Caco-2 (cell line): ENCODE measurements around the gene GPR65. TPM values are rescaled to one million over a fixed set of nuclear protein-coding genes. Genes with fewer than 3 reads are reported as not detected.

Experiments used
- BruUV-seq: library from RNA; stranded (reverse); fragments of 400-500 nt; replicated peaks from 2 replicates; lab custom pipeline; 2021; lab: Mats Ljungman, UMichigan
- CTCF ChIA-PET: fragments of 300-600 bp; sonication (Branson Sonifier 250); formaldehyde crosslinking; loops from one replicate; lab custom pipeline; 2022; ENCODE audit warnings: antibody characterized with exemption; lab: Charles Lee
- POLR2A ChIA-PET: fragments of 300-600 bp; sonication (Branson Sonifier 250); formaldehyde crosslinking; loops from one replicate; lab custom pipeline; 2022; ENCODE audit warnings: antibody characterized with exemption; lab: Charles Lee
- DNase-seq, 2 experiments: peaks; one replicate each; pipeline versions ENCODE4 v3.0.0 to v3.0.0-alpha.2; 2020 to 2022
- H3K27me3 ChIP-seq: replicated peaks from 2 replicates; pipeline ENCODE4 v1.6.0; 2011; ENCODE audit warnings: low read length; ENCODE audit not compliant: control insufficient read depth, insufficient read depth
- H3K36me3 ChIP-seq: 2 replicates; pipeline ENCODE4 v1.5.1; 2011; ENCODE audit warnings: low read length; ENCODE audit not compliant: control insufficient read depth, insufficient read depth
- H3K4me1 ChIP-seq: fragments of 250-450 bp; sonication (Bioruptor Pico); 2 replicates; pipeline ENCODE4 v1.5.1; 2020; ENCODE audit warnings: mild to moderate bottlenecking
- H3K4me3 ChIP-seq: 2 replicates; pipeline ENCODE4 v1.5.1; 2011; ENCODE audit warnings: low read depth, mild to moderate bottlenecking, control low read depth, low read length
- H3K9me3 ChIP-seq: fragments of 250-450 bp; sonication (Bioruptor Pico); 2 replicates; pipeline ENCODE4 v1.5.1; 2020; ENCODE audit warnings: mild to moderate bottlenecking, moderate library complexity
- H3K27ac Mint-ChIP-seq: one replicate; pipeline ENCODE4 v1.8.0; 2022; ENCODE audit warnings: mixed read lengths; ENCODE audit not compliant: unreplicated experiment
- H3K27me3 Mint-ChIP-seq: one replicate; pipeline ENCODE4 v1.8.0; 2022; ENCODE audit warnings: mixed read lengths; ENCODE audit not compliant: insufficient read depth, unreplicated experiment
- H3K36me3 Mint-ChIP-seq: one replicate; pipeline ENCODE4 v1.8.0; 2022; ENCODE audit warnings: mild to moderate bottlenecking, mixed read lengths; ENCODE audit not compliant: insufficient read depth, unreplicated experiment
- H3K4me1 Mint-ChIP-seq: one replicate; pipeline ENCODE4 v1.8.0; 2022; ENCODE audit warnings: low read depth, mixed read lengths; ENCODE audit not compliant: unreplicated experiment
- H3K4me3 Mint-ChIP-seq: one replicate; pipeline ENCODE4 v1.8.0; 2022; ENCODE audit warnings: mild to moderate bottlenecking, moderate library complexity, mixed read lengths; ENCODE audit not compliant: unreplicated experiment
- H3K9me3 Mint-ChIP-seq: one replicate; pipeline ENCODE4 v1.8.0; 2022; ENCODE audit warnings: mixed read lengths; ENCODE audit not compliant: unreplicated experiment
- CTCF ChIP-seq, 2 experiments: fragments of 200-600 bp in 1 of 2; IDR thresholded peaks; 1 replicate in 1 of 2; 2 replicates in 1 of 2; pipeline versions ENCODE4 v1.5.1 to v1.8.0; 2011 to 2022; ENCODE audit warnings: antibody characterized with exemption in 1 of 2, control low read depth in 1 of 2, inconsistent platforms in 1 of 2, low read depth in 1 of 2, low read length in 1 of 2, mild to moderate bottlenecking in 1 of 2, moderate library complexity in 1 of 2; ENCODE audit not compliant: insufficient read depth in 1 of 2, severe bottlenecking in 1 of 2, unreplicated experiment in 1 of 2
- intact Hi-C: fragments of 100-400 bp; cut with micrococcal nuclease; formaldehyde crosslinking; loops from one replicate; pipeline ENCODE4 v1.10.0; 2022; ENCODE audit not compliant: unreplicated experiment
- total RNA-seq: library from RNA; stranded (reverse); gene quantifications from 2 replicates; pipeline ENCODE4 v1.2.3, GENCODE V29; 2022

The GPR65 gene
- total RNA-seq, 1 experiment from 2014 or later, result not detected

GRCh38 chr14:87960013-87960787 lies 44.7 kb upstream of the GPR65 start:
- no peaks in the 10 kb centered on the region for H3K4me1 Mint-ChIP-seq
- H3K27me3 Mint-ChIP-seq, result no peaks in the 10 kb centered on the region
- H3K36me3 Mint-ChIP-seq, result no peaks in the 10 kb centered on the region
- BruUV-seq, result no TSS peak
- intact Hi-C loops, result no loop called here
- no peak overlapping the region for H3K4me3 Mint-ChIP-seq
- Histone ChIP-seq H3K4me3 (no peak overlapping the region), H3K9me3 (no peaks in the 10 kb centered on the region), H3K4me1 (no peaks in the 10 kb centered on the region), H3K36me3 (no peaks in the 10 kb centered on the region), H3K27me3 (no peaks in the 10 kb centered on the region)
- no peaks in the 10 kb centered on the region for H3K9me3 Mint-ChIP-seq
- no peak for TF ChIP-seq CTCF (IDR thresholded peaks at IDR 0.05; ENCODE audit: insufficient read depth in 1 of 2, low read depth in 1 of 2, low read length in 1 of 2, severe bottlenecking in 1 of 2, unreplicated experiment in 1 of 2)
- no peak overlapping the region for H3K27ac Mint-ChIP-seq
- ChIA-PET POLR2A (no interaction called here), CTCF (no interaction called here)
- DNase-seq, result no peak

GRCh38 chr14:87961246-87961645 lies 43.7 kb upstream of the GPR65 start:
- Mint-ChIP-seq H3K4me3 (no peak overlapping the region), H3K27ac (no peak overlapping the region), H3K36me3 (no peaks in the 10 kb centered on the region), H3K9me3 (no peaks in the 10 kb centered on the region), H3K4me1 (no peaks in the 10 kb centered on the region), H3K27me3 (no peaks in the 10 kb centered on the region)
- Histone ChIP-seq H3K36me3 (no peaks in the 10 kb centered on the region), H3K4me3 (no peak overlapping the region), H3K9me3 (no peaks in the 10 kb centered on the region), H3K4me1 (no peaks in the 10 kb centered on the region), H3K27me3 (no peaks in the 10 kb centered on the region)
- ChIA-PET CTCF (no interaction called here), POLR2A (no interaction called here)
- no TSS peak for BruUV-seq
- intact Hi-C loops, result no loop called here
- DNase-seq, result no peak
- TF ChIP-seq CTCF (IDR thresholded peaks at IDR 0.05; ENCODE audit: insufficient read depth in 1 of 2, low read depth in 1 of 2, low read length in 1 of 2, severe bottlenecking in 1 of 2, unreplicated experiment in 1 of 2), result no peak

GRCh38 chr14:87966816-87967215 lies 38.1 kb upstream of the GPR65 start:
- CTCF ChIA-PET, result no interaction called here

More at GRCh38 chr14:87966816-87967215, 38.1 kb upstream of the GPR65 start:
- H3K4me3 ChIP-seq, result no peak overlapping the region
- no peak overlapping the region for H3K27ac Mint-ChIP-seq
- TF ChIP-seq CTCF (IDR thresholded peaks at IDR 0.05; ENCODE audit: insufficient read depth in 1 of 2, low read depth in 1 of 2, low read length in 1 of 2, severe bottlenecking in 1 of 2, unreplicated experiment in 1 of 2), result no peak
- intact Hi-C loops, result no loop called here
- H3K36me3 ChIP-seq, result no peaks in the 10 kb centered on the region
- H3K27me3 ChIP-seq, result no peaks in the 10 kb centered on the region
- DNase-seq, result no peak
- H3K4me3 Mint-ChIP-seq, result no peak overlapping the region
- no peaks in the 10 kb centered on the region for H3K27me3 Mint-ChIP-seq
- POLR2A ChIA-PET, result no interaction called here
- H3K36me3 Mint-ChIP-seq, result no peaks in the 10 kb centered on the region
- H3K4me1 Mint-ChIP-seq, result no peaks in the 10 kb centered on the region
- H3K4me1 ChIP-seq, result no peaks in the 10 kb centered on the region
- H3K9me3 ChIP-seq, result no peaks in the 10 kb centered on the region; the same call in 1 of the 2 replicates
- no peaks in the 10 kb centered on the region for H3K9me3 Mint-ChIP-seq
- BruUV-seq, result no TSS peak
